Panc1 (cell line): ENCODE results near the gene KRT36. TPM values are rescaled to one million over a fixed set of nuclear protein-coding genes. Genes with fewer than 3 reads are reported as not detected.

ENCODE experiments used
- ATAC-seq: fragments of 200-7000 bp; cut with Tn5 transposase; 2 replicates; pipeline ENCODE4 v1.9.1; 2020; ENCODE audit warnings: mild to moderate bottlenecking, moderate library complexity
- BruUV-seq: library from RNA; stranded (reverse); fragments of 400-500 nt; replicated peaks from 2 replicates; lab custom pipeline; 2021; lab: Mats Ljungman, UMichigan
- CTCF ChIA-PET: fragments of 300-600 bp; sonication (Branson Sonifier 250); formaldehyde crosslinking; loops from one replicate; lab custom pipeline; 2022; ENCODE audit warnings: antibody characterized with exemption; lab: Charles Lee
- POLR2A ChIA-PET: fragments of 300-600 bp; sonication (Branson Sonifier 250); formaldehyde crosslinking; loops from one replicate; lab custom pipeline; 2022; ENCODE audit warnings: antibody characterized with exemption; lab: Charles Lee
- DNase-seq: peaks from one replicate; pipeline ENCODE4 v3.0.0-alpha.2; 2010; ENCODE audit warnings: low read depth, low spot score
- H3K27ac ChIP-seq: 2 replicates; pipeline ENCODE4 v1.5.1; 2011; ENCODE audit warnings: mild to moderate bottlenecking, low read length, inconsistent platforms
- H3K27me3 ChIP-seq: fragments of 200-500 bp; sonication (Bioruptor generic); 2 replicates; pipeline ENCODE4 v1.6.0; 2014; ENCODE audit warnings: low read length, inconsistent platforms; ENCODE audit not compliant: control insufficient read depth, insufficient read depth
- H3K36me3 ChIP-seq: fragments of 200-500 bp; sonication (Bioruptor generic); 2 replicates; pipeline ENCODE4 v1.5.1; 2014; ENCODE audit warnings: inconsistent platforms, mild to moderate bottlenecking, low read length, moderate library complexity; ENCODE audit not compliant: control insufficient read depth, insufficient read depth
- H3K4me1 ChIP-seq: 2 replicates; pipeline ENCODE4 v1.5.1; 2011; ENCODE audit warnings: inconsistent platforms, mild to moderate bottlenecking, low read length, moderate library complexity; ENCODE audit not compliant: control insufficient read depth, insufficient read depth
- H3K4me3 ChIP-seq, 2 experiments: 2 replicates each; pipeline ENCODE4 v1.5.1; 2011 to 2012; ENCODE audit warnings: low read depth in 2 of 2, low read length in 2 of 2, mild to moderate bottlenecking in 2 of 2, inconsistent platforms in 1 of 2, moderate library complexity in 1 of 2
- H3K9me3 ChIP-seq: fragments of 200-500 bp; sonication (Bioruptor generic); 2 replicates; pipeline ENCODE4 v1.5.1; 2014; ENCODE audit warnings: low read depth, mild to moderate bottlenecking, inconsistent platforms, low read length, moderate library complexity; ENCODE audit not compliant: control insufficient read depth, insufficient read depth
- POLR2AphosphoS5 ChIP-seq: IDR thresholded peaks from 2 replicates; pipeline ENCODE4 v1.6.1; 2012; ENCODE audit warnings: mild to moderate bottlenecking, low read depth, low read length, moderate library complexity
- SIN3A ChIP-seq: IDR thresholded peaks from 2 replicates; pipeline ENCODE4 v1.6.1; 2012; ENCODE audit warnings: low read depth, mild to moderate bottlenecking, low read length, moderate library complexity, borderline replicate concordance; ENCODE audit not compliant: insufficient read depth
- TCF7L2 ChIP-seq: IDR thresholded peaks from 2 replicates; pipeline ENCODE4 v1.6.1; 2011; ENCODE audit warnings: mild to moderate bottlenecking, low read depth, low read length, inconsistent platforms
- in situ Hi-C: cut with HindIII; loops from 2 replicates; pipeline ENCODE4 v1.10.0; 2016; ENCODE audit warnings: low sequenced_read_pairs, low pct_unique_long_range_greater_than_20kb
- intact Hi-C: fragments of 100-400 bp; cut with micrococcal nuclease; formaldehyde crosslinking; loops from one replicate; pipeline ENCODE4 v1.10.0; 2022; ENCODE audit not compliant: unreplicated experiment
- total RNA-seq: library from RNA; stranded (reverse); gene quantifications from one replicate; pipeline ENCODE4 v1.2.1, GENCODE V29; 2021; ENCODE audit not compliant: unreplicated experiment
- TF ChIP-seq, protein P1 (sequence below): fragments of 450-650 bp; IDR thresholded peaks from 2 replicates; pipeline ENCODE4 v1.5.1; 2017; ENCODE audit warnings: mild to moderate bottlenecking
- TF ChIP-seq, protein P2 (sequence below), 2 experiments: IDR thresholded peaks; 2 replicates each; pipeline ENCODE4 v1.6.1; 2011 to 2012; ENCODE audit warnings: low read depth in 2 of 2, control low read depth in 1 of 2, low read length in 1 of 2, mild to moderate bottlenecking in 1 of 2, moderate library complexity in 1 of 2; ENCODE audit not compliant: insufficient read depth in 1 of 2

The KRT36 gene
- total RNA-seq, 1 experiment from 2014 or later = not detected

DNA sequence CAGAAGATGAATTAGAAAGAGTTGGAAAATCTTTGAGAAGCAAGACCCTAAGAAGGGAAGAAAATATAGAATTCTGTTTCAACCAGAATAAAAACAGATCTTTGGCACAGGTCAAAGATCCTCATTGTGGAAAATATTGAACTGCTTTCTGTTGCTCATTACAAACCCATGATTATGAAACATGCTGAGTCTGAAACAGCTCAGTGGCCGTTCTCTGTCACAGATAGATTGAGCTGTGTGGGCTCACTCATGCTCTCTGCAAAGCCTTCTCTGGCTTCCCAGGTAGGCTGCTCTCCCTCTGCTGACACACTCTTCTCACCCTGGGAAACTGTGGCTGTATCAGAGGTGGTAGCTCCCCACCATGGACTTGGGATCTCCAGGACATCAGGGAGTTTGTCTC lies 45.5 kb downstream of the KRT36 start:
- DNase-seq (no peak), ATAC-seq (no peak)
- in situ Hi-C loops = no loop called here
- intact Hi-C loops = loop anchor here (10.0 kb wide), 1 partner anchor 59 kb away; the partner anchor contains the start of gene KRT34
- no peaks in the 10 kb centered on the region for H3K36me3 ChIP-seq
- H3K9me3 ChIP-seq = no peaks in the 10 kb centered on the region
- BruUV-seq = no TSS peak
- no peaks in the 10 kb centered on the region for H3K27me3 ChIP-seq
- POLR2A ChIA-PET = interaction anchor here (0.7 kb wide), 1 partner anchor 43 kb away, joined by 3 read pairs; no protein-coding TSS in a partner anchor
- H3K4me3 ChIP-seq = no peak overlapping the region
- CTCF ChIA-PET = no interaction called here
- H3K4me1 ChIP-seq = no peaks in the 10 kb centered on the region
- no peak overlapping the region for H3K27ac ChIP-seq
- TF ChIP-seq POLR2AphosphoS5 (no peak), SIN3A (no peak), TCF7L2 (no peak)
- TF ChIP-seq, protein P1, sequence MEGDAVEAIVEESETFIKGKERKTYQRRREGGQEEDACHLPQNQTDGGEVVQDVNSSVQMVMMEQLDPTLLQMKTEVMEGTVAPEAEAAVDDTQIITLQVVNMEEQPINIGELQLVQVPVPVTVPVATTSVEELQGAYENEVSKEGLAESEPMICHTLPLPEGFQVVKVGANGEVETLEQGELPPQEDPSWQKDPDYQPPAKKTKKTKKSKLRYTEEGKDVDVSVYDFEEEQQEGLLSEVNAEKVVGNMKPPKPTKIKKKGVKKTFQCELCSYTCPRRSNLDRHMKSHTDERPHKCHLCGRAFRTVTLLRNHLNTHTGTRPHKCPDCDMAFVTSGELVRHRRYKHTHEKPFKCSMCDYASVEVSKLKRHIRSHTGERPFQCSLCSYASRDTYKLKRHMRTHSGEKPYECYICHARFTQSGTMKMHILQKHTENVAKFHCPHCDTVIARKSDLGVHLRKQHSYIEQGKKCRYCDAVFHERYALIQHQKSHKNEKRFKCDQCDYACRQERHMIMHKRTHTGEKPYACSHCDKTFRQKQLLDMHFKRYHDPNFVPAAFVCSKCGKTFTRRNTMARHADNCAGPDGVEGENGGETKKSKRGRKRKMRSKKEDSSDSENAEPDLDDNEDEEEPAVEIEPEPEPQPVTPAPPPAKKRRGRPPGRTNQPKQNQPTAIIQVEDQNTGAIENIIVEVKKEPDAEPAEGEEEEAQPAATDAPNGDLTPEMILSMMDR = no peak
- TF ChIP-seq, protein P2, sequence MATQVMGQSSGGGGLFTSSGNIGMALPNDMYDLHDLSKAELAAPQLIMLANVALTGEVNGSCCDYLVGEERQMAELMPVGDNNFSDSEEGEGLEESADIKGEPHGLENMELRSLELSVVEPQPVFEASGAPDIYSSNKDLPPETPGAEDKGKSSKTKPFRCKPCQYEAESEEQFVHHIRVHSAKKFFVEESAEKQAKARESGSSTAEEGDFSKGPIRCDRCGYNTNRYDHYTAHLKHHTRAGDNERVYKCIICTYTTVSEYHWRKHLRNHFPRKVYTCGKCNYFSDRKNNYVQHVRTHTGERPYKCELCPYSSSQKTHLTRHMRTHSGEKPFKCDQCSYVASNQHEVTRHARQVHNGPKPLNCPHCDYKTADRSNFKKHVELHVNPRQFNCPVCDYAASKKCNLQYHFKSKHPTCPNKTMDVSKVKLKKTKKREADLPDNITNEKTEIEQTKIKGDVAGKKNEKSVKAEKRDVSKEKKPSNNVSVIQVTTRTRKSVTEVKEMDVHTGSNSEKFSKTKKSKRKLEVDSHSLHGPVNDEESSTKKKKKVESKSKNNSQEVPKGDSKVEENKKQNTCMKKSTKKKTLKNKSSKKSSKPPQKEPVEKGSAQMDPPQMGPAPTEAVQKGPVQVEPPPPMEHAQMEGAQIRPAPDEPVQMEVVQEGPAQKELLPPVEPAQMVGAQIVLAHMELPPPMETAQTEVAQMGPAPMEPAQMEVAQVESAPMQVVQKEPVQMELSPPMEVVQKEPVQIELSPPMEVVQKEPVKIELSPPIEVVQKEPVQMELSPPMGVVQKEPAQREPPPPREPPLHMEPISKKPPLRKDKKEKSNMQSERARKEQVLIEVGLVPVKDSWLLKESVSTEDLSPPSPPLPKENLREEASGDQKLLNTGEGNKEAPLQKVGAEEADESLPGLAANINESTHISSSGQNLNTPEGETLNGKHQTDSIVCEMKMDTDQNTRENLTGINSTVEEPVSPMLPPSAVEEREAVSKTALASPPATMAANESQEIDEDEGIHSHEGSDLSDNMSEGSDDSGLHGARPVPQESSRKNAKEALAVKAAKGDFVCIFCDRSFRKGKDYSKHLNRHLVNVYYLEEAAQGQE (IDR thresholded peaks at IDR 0.05; ENCODE audit: insufficient read depth in 1 of 2, low read depth in 2 of 2, low read length in 1 of 2) = no peak

DNA sequence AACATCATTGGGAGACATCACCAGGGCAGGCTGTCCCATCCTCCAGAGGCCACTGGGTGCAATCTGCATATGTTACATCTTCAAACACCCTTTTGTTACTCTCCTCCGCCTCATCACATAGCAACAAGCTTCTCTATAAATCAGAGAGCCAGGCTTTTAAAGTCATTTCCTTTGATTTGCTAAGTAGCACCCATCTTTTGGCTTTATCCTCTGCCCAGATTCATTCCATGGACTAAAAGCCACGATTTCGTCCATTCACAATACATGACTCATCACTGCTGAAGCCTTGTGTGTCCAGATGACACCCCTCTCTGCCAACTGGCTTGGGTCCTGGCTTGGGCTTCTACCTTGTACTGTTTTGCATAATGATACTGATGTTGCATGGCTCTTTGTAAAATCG lies 47.0 kb downstream of the KRT36 start:
- H3K27ac ChIP-seq = no peak overlapping the region
- CTCF ChIA-PET = no interaction called here
- no peaks in the 10 kb centered on the region for H3K4me1 ChIP-seq
- POLR2A ChIA-PET = no interaction called here
- no peak for DNase-seq
- no peaks in the 10 kb centered on the region for H3K27me3 ChIP-seq
- H3K36me3 ChIP-seq = no peaks in the 10 kb centered on the region
- H3K9me3 ChIP-seq = no peaks in the 10 kb centered on the region
- intact Hi-C loops = loop anchor here (10.0 kb wide), 1 partner anchor 58 kb away; the partner anchor contains the start of gene KRT34
- in situ Hi-C loops = no loop called here
- no peak overlapping the region for H3K4me3 ChIP-seq
- TF ChIP-seq POLR2AphosphoS5 (no peak), SIN3A (no peak), TCF7L2 (no peak)
- TF ChIP-seq, protein P2 (IDR thresholded peaks at IDR 0.05; ENCODE audit: insufficient read depth in 1 of 2, low read depth in 2 of 2, low read length in 1 of 2) = no peak
- TF ChIP-seq, protein P1 = no peak
- no TSS peak for BruUV-seq
- no peak for ATAC-seq
